ENCODE measurements around the gene ZFP30. TPM values are rescaled to one million over a fixed set of nuclear protein-coding genes. Genes with fewer than 3 reads are reported as not detected.

ZFP30 gene
- total and polyA plus RNA-seq, 2 of the 13 experiments (the other 11 are each of a cell fraction or from before 2014, with no cell fraction given), result 3.4 to 19.2 TPM

- TF ChIP-seq ZNF510 (CRISPR knock-in tag; IDR thresholded peaks at IDR 0.05; ENCODE audit: low read depth) (no peak), SRSF9 (IDR thresholded peaks at IDR 0.05; ENCODE audit: borderline replicate concordance, insufficient read depth, low read depth, low read length, poor library complexity, severe bottlenecking) (no peak), ZNF644 (CRISPR knock-in tag; IDR thresholded peaks at IDR 0.05; ENCODE audit: low read depth) (no peak), KLF12 (CRISPR knock-in tag; IDR thresholded peaks at IDR 0.05; ENCODE audit: borderline replicate concordance) (no peak), ATF6 (CRISPR knock-in tag; conservative IDR thresholded peaks at IDR 0.05) (no peak), ZNF451 (CRISPR knock-in tag; IDR thresholded peaks at IDR 0.05) (no peak; the same call in 1 of the 2 replicates), ZBTB1 (CRISPR knock-in tag; IDR thresholded peaks at IDR 0.05; ENCODE audit: borderline replicate concordance) (no peak), ZNF672 (CRISPR knock-in tag; IDR thresholded peaks at IDR 0.05) (no peak), IKZF4 (CRISPR knock-in tag; IDR thresholded peaks at IDR 0.05; ENCODE audit: borderline replicate concordance, low read depth, not compliant biosample characterization) (no peak), SP4 (CRISPR knock-in tag; IDR thresholded peaks at IDR 0.05) (no peak; the same call in 1 of the 2 replicates), ZNF710 (CRISPR knock-in tag; IDR thresholded peaks at IDR 0.05; ENCODE audit: borderline replicate concordance) (peak; percentile 42; the same call in 1 of the 2 replicates), NR2F6 (IDR thresholded peaks at IDR 0.05) (no peak), NR2F6 (CRISPR knock-in tag; IDR thresholded peaks at IDR 0.05) (no peak), FOXP1 (IDR thresholded peaks at IDR 0.05) (no peak), FOXP1 (CRISPR knock-in tag; IDR thresholded peaks at IDR 0.05) (no peak), RARA (CRISPR knock-in tag; IDR thresholded peaks at IDR 0.05) (no peak), DBP (CRISPR knock-in tag; IDR thresholded peaks at IDR 0.05; ENCODE audit: not compliant biosample characterization) (no peak), ZSCAN12 (CRISPR knock-in tag; IDR thresholded peaks at IDR 0.05) (no peak), ZNF766 (CRISPR knock-in tag; IDR thresholded peaks at IDR 0.05; ENCODE audit: borderline replicate concordance) (no peak), SMAD9 (CRISPR knock-in tag; IDR thresholded peaks at IDR 0.05) (no peak)
These were observed 60.8 kb downstream of the ZFP30 start, which contains the start of the genes ZNF540 and ZNF571 (continued) for GRCh38 chr19:37594304-37594981.
